ENCODE data around the gene FOXF1.

DNA sequence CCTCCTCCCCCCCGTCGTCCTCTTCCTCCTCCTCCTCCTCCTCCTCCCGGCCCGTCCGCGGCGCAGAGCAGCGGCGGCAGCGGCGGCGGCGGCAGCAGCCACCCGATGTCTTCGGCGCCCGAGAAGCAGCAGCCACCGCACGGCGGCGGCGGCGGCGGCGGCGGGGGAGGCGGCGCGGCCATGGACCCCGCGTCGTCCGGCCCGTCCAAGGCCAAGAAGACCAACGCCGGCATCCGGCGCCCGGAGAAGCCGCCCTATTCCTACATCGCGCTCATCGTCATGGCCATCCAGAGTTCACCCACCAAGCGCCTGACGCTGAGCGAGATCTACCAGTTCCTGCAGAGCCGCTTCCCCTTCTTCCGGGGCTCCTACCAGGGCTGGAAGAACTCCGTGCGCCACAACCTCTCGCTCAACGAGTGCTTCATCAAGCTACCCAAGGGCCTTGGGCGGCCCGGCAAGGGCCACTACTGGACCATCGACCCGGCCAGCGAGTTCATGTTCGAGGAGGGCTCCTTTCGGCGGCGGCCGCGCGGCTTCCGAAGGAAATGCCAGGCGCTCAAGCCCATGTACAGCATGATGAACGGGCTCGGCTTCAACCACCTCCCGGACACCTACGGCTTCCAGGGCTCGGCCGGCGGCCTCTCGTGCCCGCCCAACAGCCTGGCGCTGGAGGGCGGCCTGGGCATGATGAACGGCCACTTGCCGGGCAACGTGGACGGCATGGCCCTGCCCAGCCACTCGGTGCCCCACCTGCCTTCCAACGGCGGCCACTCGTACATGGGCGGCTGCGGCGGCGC is at the start of gene FOXF1:
- TF ChIP-seq, protein P1, sequence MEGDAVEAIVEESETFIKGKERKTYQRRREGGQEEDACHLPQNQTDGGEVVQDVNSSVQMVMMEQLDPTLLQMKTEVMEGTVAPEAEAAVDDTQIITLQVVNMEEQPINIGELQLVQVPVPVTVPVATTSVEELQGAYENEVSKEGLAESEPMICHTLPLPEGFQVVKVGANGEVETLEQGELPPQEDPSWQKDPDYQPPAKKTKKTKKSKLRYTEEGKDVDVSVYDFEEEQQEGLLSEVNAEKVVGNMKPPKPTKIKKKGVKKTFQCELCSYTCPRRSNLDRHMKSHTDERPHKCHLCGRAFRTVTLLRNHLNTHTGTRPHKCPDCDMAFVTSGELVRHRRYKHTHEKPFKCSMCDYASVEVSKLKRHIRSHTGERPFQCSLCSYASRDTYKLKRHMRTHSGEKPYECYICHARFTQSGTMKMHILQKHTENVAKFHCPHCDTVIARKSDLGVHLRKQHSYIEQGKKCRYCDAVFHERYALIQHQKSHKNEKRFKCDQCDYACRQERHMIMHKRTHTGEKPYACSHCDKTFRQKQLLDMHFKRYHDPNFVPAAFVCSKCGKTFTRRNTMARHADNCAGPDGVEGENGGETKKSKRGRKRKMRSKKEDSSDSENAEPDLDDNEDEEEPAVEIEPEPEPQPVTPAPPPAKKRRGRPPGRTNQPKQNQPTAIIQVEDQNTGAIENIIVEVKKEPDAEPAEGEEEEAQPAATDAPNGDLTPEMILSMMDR (IDR thresholded peaks at IDR 0.05): no peak
- TF ChIP-seq POLR2A (IDR thresholded peaks at IDR 0.05): peak; percentile 22 to 34

All from uterus (tissue), 2 donors.